HG03097 (cell line): ENCODE data around the gene SDK2.

Source experiments
- ATAC-seq: cut with Tn5 transposase; IDR thresholded peaks from one replicate; pipeline ENCODE4 v1.9.1; 2021; ENCODE audit not compliant: unreplicated experiment, low FRiP score

The SDK2 gene

DNA sequence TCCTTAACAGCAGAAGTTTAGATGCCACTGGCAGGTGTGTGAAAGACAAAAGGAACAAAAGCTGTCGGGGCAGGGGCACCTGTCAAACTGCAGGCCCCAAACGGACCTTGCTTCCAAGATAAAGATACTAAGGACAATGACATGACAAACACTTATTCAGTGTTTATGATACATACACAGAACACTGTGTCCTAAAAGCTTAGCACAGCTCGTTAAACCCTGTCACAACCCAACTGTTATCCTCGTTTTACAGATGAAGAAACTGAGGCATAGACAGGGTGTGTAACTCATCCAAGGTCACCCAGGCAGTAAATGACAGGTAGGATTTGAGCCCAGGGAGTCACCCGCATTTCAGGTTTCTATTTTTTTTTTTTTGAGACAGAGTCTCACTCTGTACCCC lies 9.6 kb downstream of the SDK2 start:
- ATAC-seq: no peak

DNA sequence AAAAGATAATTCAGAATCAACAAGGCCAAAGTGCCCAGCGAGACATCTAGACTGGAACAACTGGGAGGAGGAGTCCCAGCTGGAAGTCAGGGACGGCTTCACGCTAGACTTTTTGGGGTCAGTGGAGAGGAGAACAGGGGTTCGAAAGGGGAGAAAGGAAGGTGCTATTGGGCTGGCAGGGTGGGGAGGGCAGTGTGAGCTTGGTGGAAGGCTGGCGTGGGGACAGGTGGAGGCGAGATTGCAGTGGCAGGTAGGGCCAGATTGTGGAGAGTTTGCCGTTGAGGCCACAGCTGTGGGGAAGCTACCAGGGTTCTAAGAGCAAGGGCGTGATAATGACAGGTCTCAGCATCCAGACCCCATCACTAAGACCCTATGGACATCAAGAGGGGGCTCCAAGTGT lies 10.5 kb downstream of the SDK2 start:
- ATAC-seq: no peak

DNA sequence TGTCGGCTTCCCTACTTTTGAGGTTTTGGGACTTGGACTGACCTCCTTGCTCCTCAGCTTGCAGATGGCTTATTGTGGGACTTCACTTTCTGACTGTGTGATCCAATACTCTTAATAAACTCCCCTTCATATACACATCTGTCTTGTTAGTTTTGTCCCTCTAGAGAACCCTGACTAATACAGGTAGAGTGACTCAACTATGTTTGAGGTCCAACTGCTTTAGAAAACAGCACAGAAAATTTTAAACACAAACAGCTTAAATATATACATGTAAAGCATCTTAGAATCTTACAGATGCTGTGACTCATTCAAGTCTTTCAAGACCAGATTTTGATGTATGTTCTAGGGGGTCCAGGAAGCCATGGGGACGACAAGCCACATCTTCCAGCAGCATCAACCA lies 11.7 kb downstream of the SDK2 start:
- no peak for ATAC-seq

DNA sequence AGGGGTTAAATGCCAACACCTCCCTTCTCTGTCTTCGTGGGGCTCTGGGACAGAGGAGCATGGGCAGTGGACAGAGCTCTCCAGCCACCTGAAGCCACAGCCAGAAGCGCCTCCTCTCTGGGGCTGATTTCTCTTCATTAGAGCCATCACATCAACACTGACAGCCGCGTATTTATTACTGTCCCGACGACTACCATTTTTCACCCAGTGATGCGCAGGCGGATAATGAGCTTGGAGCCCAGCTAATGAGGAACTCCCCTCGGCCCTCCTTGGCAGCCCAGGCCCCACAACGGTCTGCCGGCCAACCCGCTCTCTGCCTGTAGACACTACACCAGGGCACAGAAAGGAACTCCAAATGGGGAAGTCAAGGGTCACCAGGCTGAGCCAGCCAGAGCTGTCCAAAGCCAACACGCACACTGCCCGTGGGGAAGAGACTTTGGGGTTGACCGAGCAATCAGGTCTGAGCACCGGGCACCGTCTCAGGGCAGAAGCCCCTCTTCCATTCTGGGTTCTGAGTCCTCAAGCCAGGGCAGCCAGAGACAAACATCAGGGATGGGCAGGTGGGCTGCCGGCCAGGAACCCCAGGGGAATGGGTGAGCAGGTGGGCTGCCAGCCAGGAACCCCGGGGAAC lies 13.2 kb downstream of the SDK2 start:
- no peak for ATAC-seq

DNA sequence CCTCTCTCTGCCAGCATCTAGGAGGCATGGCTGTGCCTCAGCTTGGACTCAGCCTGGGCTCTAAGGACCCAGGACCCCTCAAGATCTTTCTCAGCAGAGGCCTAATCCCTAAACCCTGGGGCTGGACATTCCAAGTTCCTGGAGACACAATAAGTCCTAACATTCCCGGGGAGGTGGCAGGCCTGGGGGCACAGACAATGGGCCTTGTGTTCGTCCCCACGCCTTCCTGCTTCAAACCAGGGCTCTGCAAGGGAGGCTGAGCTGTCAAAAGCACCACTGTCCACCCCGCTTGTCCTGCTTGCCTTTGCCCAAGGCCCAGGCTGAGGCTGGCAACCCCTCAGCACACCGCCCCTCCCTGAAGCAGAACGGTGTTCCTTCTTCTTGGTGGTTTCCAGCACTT lies 13.7 kb downstream of the SDK2 start:
- ATAC-seq: no peak

DNA sequence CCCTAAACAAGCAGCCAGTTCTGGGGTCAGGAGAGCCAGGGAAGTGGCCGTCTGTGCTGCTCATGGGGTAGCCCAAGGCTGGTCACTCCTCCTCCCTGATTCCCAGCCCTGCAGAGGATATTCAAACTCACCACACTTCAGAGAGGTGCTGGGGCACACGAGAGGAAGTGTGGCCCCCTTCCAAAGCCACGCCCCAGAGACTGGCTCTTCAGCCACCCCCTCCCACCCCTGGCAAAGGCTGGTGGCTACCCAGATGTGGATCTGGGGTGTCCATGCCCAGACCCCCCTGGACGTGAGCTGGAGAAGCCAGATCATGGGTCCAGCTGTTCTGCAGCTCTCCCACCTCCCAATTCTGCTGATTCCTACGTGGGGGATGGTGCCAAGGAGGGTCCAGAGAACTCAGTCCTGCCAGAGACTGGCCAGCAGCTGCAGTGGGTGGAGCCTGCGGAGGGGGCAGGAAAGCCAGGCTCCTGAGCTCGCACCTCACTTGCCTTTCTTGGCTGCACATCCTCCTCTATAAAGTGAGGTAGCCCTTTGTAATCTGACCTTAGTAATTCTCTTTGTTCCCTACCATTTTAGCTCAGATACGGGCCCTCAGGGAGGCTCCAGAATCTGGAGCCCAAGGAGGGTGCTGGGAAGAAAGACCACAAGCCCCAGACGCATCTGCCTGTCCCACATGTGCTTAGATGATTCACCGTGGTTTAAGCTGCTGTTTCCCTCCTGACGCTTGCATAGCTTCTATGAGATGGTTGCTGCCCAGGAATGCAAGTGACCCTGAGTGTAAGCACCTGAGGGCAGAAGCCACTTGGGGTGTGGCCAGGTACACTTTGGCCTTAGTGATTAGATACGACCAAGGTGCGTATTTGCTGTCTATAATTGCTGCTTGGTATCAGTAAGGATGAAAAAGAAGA lies 15.3 kb downstream of the SDK2 start:
- no peak for ATAC-seq

DNA sequence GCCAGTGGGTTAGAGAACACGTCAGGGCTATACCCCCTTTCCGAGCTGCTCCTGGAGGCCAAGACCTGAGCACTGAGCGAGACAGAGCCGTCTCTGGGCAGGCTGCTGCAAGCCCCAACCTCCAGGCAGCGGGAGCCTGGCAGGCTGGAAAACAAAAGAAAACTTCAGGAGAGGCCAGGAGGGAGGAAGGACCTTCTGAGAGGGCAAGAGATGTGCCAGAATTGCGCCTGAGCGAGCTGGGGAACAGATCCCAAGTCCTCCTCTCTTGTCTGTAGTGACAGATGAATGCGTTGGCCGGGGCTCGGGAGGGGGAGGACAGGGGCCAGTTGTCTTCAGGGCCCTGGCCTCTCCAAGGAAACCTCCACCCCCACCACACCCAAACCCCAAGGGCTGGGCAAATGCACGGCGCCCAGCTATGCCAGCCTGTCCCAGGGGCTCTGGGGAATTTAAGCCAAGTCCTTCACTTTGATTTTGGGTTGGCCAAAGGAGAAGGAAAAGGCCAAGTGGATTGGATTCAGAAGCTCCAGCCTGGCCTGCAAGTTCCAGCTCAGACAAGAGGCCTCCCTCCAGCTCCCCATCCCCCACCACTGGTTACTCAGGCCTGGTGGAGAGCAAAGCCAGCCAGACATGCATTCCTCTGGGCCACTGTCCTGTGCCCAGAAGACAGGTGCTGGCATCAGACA lies 18.1 kb downstream of the SDK2 start:
- no peak for ATAC-seq

DNA sequence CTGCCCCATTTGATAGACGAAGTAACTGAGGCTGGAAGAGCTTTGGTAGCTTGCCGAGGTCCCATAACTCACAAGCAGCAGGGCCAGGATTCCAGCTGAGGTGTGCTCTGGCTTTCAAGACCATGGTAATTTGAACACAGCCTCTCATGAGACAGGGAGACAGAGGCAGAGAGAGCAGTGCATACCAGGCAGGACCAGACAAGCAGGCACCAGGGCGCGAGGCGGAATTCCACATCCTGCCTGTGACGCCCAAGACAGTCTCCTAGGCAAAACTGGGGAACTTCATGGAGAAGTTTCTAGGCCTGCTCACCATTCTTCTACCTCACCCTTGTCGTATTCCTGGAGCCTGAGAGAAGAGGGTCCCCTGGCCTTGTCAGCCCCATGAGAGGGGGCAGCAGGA lies 19.2 kb downstream of the SDK2 start:
- ATAC-seq: no peak

DNA sequence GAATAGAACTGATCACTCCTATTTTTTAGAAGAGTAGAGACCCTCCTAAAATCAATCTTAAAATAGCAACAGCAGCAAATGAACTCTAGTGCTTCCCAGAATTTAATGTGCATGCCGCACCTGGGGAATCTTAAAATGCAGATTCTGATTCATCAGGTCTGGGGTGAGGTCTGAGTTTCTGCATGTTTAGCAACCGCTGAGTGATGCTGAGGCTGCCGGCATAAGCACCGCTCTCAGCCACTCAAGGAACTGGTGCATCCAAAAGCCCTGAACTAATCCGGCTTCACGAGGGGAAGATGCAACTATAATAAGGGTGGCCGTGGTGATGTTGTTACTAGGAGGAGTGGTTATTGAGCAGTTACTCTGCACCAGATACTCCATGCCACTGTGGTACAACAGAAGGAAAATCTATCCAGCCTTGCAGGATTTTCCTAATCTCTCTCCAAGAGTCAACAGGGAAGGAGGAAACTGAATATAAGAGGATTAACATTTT lies 19.7 kb downstream of the SDK2 start:
- no peak for ATAC-seq

DNA sequence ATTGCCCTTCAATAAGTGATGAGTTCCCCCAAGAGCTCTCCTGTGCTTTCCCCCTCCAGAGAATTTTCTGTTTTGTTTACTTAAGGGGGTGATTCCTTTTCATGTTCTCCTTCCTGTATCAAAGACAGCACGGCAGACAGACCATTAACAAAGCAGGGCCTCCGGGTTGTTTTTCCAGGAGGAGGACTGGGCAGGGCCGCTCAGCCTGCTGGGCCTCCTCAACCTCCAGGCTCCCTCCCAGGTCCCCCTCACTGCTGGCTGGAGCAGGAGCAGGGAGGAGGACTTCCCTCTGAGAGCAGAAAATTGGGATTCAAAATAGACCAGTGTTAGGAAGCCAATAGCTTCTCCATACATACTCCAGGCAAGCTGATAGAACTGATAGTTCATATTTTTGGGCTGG lies 20.4 kb downstream of the SDK2 start:
- no peak for ATAC-seq

DNA sequence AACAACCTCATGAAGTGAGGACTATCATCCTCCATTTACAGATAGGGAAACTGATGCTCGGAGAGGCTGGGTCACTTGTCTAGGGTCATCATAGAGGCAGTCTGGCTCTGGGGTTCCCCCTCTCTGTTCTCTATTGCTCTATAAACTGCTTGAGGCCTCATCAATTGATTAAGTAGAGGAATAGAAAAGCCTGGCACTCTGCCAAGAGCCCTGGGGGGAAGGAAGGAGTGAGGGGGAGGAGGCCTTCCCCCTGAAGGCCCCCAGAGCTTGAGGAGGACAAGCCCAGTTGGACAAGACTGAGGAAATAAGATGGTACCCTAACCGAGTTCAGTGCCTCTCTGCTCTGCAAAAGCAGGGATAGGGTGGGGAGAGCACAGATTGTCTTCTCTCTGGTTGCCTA lies 21.0 kb downstream of the SDK2 start:
- ATAC-seq: no peak

DNA sequence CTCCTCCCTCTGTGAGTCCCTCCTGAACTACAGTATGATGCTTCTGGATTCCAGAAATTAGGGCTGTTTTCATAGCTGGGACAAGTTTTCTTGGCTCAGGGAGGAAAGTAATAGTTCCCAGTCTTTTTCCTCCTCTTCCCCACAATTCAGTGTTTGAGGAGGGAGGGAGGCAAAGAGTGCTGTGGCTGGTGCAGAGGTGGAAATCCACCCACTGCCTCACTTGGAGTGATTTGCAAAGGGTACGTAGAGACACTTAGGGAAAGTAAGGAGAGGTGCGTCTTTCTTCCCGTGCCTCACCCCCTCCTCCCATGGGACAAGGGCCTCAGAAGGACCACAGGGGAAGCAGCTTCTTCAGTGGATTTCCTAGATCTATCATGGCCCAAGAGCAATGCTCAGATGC lies 21.9 kb downstream of the SDK2 start:
- ATAC-seq: no peak

DNA sequence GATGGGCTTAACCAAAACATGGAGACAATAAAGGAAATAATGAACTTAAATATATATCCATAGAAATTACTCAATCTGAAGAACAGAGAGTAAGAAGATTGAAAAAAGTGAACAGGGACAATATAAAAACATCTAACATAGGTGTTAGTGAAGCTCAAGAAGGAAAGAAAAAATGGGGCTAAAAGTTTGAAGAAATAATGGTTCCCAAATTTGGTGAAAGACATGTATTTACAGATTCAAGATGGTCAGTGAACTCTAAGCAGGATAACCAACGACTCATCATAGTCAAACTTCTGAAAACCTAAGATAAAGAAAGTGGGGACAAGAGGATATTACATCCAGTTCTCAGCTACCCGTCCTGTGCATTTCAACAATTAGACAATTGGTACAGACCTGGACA lies 22.6 kb downstream of the SDK2 start:
- no peak for ATAC-seq

DNA sequence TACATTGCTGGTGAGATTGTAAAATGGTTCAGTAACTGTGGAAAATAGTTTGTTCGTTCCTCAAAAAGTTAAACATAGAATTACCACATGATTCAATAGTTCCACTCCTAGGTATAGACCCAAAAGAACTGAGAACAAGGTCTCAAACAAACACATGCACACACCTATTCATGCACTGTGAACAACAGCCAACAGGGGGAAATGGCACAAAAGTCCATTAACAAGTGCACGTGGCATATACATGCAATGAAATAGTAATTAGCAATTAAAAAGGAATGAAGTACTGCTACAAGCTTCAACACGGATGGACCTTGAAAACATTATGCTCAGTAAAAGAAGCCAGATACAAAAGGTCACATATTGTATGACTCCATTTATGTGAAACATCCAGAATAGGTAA lies 23.8 kb downstream of the SDK2 start:
- no peak for ATAC-seq

DNA sequence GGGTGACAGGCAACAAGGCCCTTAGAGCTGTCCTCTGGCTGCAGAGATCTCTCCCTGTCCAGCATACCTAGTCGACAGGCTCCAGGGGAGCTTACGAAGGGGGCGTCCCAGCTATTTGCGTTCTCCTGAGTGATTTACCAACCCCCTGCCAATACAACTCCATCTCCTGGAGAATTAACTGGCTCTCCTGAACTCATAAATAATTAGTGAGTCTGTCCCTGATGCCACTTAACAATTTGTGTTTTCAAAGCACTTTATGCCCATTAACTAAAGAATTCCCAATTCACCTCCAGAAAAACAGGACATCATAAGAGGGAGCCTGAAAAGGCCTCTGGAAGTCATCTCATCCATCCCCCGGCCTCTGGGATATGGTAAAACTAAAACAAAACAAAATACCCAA lies 26.7 kb downstream of the SDK2 start:
- ATAC-seq: no peak

DNA sequence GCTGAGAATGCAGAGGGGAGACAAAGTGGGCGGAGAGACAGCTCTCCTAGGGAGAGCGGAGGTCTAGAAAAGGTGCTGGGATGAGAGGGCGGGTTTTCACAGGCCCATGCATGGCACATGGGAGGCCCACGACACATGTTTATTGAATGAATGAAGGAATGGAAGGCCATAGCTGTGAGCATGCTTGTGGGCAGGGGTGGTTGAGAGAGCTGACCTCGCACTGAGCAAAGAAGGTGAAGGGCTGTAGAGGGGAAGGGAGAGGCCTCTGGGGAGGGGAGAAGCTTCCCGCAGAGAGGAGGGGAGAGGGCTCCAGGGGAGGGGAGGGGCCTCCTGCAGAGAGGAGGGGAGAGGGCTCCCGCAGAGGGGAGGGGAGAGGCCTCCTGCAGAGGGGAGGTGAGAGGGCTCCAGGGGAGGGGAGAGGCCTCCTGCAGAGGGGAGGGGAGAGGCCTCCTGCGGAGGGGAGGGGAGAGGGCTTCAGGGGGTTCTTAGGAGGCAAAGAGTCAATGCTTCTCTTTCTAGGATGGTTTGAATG lies 27.3 kb downstream of the SDK2 start:
- no peak for ATAC-seq

DNA sequence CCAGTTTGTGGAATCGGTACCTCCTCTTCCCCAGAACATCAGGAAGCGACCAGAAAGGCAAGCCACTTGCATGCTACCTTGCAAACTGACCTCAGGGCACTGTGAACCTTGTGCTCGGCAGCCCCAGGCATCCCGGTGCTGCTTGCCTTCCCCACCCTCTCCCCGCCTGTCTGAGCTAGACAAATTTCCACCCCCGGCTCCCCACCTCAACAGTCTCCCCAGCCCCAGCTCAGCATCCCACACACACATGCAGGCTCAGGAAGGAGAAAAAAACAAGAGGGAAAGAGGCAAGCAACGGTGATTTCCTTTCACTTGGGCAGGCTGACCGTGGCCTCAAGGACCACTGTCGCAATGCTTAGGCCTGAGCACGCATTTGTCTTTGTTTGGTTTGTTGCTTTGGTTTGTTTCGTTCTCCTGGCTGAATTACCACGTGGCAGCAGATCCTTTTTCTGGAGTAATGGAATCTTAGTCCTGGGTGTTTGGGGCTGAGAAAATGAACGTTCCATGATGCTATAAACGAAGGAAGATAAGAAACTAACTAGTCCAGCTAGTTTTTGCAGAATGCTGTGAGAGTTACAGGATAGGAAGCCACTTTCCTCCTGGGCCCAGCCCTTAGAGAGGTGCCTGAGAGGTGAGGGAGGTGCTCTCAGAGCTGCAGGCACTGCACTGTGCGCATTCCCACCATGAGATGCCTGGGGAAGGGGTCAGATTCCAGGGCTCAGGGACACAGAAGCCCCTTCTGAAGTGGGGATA lies 27.9 kb downstream of the SDK2 start:
- ATAC-seq: no peak

DNA sequence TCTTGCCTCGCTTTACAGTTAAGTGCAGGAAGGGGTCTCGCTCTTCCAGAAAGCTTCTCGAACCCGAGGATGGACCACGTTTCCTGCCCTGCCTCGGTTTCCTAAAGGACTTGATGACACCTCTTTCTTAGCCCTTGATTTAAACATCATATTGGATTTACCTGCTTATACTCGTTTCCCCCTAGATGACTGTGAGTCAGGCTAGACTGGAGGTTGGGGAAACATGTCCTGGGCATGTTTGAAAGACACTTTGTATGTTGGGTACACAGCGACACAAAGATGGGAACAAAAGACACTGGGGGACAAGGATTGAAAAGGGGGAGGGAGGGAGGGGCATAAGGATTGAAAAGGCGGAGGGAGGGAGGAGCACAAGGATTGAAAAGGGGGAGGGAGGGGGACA lies 30.0 kb downstream of the SDK2 start:
- no peak for ATAC-seq

DNA sequence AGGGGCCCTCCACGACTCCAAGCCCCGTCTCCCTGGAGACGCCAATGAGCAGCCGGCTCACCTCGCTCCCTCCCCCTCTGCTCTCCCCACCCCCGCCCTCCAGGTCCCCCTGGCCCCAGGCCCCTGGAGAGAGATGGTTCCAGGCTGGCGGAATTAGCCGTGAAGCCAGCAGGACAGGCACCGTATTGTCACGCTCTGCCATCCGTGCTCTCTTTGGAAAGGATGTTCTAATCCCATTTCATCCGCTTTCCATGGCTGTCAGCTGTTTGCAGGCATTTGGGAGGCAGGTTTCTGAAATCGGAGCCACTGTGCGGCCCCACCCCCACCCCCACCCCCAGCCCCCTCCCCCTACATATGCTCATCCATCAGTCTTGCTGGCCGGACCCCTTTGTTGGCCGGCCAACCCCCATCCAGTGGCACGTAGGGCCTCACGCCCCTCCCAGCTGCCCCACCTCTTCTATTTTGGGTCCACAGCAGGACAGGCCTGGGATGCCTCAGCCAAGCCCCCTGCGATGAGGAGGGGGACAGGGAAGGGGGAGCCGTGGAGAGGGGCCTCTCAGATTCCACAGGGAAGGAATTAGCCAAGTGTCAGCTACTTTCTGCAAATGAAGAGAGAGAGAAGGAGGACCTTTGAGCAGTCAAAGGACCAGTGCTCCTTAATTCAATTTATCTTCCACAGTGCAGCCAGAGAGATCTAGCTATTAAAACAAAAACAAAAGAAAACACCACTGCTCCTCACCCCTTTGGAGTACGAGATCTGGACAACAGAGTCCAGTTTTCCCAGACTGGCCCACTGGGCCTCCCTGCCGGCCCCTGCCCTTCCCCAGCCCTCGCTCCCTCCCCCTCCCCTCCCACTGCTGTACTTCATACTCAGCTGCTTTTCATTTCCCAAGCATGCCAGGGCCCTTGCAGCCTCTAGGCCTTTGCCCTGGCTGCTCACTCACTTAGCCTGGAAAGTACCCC lies 30.7 kb downstream of the SDK2 start:
- ATAC-seq: no peak
